HG03565 (cell line): Measurements from ENCODE around the gene EDARADD.
"Not testable (repeated sequence)": the region's sequence is repeated elsewhere in the genome, so short reads cannot be mapped to it uniquely, and the experiment has no call there.

Source experiments
- ATAC-seq: cut with Tn5 transposase; IDR thresholded peaks from one replicate; pipeline ENCODE4 v1.9.1; 2021; ENCODE audit warnings: mild to moderate bottlenecking, moderate library complexity; ENCODE audit not compliant: unreplicated experiment

EDARADD gene

DNA sequence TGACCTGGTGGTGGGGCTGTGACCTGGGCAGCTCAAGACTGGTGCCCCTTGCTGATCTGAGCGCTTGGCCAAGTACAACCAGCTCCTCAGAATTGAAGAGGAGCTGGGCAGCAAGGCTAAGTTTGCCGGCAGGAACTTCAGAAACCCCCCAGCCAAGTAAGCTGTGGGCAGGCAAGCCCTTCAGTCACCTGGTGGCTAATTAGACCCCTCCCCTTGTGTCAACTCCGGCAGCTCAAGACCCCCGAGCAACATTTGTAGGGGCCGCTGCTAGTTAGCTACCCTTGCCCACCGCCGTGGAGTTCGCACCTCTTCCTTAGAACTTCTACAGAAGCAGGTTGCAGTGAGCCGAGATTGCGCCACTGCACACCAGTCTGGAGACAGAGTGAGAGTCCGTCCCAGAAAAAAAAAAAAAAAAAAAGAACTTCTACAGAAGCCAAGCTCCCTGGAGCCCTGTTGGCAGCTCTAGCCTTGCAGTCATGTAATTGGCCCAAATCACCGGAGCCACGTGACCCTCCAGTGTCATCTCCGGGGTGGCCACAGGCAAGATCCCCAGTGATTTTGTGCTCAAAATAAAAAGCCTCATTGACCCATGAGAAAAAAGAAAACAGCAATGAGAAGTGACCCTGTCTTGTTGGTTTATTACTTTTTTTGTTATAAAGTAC, 90.4 kb downstream of the EDARADD start:
- no peak for ATAC-seq

DNA sequence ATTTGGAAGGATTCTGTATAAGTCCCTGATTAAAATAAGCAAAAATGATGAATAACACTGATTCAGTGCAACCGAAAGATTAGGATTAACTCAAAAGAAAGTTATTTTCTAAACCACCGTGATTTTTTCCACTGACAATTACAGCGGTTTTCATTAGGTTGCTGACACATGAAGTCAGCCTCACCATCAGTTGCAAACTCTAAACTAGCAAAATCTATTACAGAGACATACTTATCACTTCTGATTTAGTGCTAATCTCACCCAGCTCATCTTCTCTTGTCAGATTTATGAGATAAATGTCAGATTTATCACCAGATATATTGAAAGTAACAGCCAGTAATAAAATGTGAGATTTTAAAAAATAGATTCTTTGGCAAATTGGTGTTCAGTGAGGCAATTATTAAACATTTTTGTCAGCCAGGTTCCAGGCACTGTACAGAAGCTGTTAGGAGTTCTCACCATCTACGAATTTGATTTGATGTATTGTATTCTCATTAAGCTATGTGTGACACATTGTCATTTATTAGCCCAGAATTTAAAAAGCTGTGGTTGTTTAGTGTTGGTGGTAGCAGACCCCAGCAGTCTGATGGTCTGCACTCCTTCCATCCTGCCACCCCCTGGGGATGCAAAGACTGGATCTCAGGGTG, 92.4 kb downstream of the EDARADD start:
- no peak for ATAC-seq

DNA sequence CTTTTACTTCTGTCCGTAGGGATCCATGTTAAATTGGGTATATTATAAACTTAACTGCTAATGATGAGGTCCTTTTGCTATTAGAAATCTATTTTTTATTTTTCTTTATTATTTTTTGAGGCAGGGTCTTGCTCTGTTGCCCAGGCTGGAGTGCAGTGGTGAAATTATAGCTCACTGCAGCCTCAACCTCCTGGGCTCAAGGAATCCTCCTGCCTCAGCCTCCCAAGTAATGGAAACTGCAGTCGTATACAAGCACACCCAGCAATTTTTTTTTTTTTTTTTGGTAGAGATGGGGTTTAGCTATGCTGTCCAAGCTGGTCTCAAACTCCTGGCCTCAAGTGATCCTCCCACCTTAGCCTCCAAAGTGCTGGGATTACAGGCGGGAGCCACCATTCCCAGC, 95.1 kb downstream of the EDARADD start:
- ATAC-seq, result not testable (repeated sequence)

DNA sequence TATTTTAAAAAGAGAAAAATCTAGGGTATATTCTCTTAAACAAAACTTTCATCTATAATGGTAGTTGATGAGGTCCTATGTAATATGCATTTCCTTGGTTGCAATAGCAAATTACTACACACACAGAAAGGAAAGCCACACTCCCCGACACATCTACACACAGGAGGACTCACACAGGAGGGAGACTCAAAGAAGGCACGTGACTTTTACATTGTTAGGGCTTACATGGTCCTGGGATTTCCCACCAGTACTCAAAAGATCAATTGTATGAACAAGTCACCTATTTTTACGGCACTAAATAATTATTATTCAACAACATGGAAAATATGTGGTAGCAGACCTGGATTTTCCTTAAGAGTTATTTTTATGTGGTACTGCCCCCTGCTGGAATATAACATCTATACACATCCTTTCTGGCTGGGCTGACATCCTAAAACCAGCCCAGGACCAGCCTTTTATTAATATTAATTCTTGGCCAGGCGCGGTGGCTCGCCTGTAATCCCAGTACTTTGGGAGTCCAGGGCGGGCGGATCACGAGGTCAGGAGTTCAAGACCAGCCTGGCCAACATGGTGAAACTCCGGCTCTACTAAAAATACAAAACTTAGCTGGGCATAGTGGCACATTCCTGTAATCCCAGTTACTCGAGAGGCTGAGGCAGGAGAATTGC, 95.8 kb downstream of the EDARADD start:
- ATAC-seq, result no peak

DNA sequence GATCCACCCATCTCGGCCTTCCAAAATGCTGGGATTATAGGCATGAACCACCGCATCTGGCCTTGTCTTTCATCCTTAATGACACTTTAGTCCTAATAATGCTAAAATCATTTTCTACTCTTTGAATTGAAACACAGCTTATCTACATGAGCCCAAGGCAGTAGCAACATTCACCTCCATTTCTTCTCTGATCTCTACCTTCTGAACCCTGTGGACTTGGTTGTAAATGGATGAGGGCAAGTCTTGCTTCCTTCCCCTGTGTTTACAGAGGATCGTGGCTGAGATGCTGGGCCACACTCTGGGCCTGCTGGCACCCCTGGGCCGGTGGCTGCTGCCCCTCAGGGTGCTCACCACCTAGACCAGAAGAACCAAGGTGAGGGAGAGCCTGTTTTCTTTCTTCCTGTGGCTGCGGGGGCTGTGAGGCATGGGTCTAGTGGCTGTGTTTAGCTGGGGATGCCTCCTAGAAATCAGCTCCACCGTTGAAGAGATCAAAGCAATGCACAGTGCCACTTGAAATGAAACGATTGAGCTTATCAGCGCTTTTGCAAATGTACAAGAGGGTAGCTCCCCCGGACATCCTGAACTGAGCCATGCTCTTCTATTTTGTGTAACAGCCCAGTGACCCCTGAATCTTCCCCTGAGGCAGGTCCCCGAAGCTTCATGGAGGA, 97.5 kb downstream of the EDARADD start:
- no peak for ATAC-seq

DNA sequence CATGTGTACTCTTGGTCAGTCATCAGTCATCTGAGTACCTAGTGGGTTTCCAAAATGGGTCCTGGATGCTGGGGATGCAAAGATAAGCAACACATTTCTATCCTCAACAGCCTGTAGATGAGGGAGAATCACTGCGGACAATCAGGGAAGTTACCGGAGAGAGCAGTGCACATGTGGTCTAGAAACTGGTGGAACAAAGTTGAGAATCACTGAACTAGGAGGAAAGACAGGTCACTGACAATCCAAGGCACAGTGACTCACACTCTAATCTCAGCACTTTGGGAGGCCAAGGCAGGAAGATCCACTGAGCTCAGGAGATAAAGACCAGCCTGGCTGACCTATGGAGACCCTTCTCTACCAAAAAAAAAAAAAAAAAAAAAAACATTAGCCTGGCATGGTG, 98.3 kb downstream of the EDARADD start:
- no peak for ATAC-seq

DNA sequence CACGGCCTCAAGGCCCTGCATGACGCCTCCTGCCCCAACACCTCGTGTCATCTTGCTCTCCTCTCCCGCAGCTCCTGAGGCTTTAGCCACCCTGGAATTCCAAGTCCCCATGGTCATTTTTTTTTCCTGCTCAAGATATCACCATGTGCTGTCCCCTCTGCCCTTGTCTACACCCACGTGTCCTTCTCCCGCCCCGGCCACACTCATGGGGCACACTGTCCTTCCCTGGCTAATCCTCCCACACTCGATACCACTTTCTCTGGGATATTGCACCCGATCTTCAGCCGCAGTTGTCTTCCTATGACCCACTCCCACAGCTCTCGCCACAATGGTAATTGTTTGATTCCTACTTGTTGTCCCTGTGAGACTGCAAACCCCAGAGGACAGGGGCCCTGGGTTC, 100.0 kb downstream of the EDARADD start:
- ATAC-seq, result no peak

DNA sequence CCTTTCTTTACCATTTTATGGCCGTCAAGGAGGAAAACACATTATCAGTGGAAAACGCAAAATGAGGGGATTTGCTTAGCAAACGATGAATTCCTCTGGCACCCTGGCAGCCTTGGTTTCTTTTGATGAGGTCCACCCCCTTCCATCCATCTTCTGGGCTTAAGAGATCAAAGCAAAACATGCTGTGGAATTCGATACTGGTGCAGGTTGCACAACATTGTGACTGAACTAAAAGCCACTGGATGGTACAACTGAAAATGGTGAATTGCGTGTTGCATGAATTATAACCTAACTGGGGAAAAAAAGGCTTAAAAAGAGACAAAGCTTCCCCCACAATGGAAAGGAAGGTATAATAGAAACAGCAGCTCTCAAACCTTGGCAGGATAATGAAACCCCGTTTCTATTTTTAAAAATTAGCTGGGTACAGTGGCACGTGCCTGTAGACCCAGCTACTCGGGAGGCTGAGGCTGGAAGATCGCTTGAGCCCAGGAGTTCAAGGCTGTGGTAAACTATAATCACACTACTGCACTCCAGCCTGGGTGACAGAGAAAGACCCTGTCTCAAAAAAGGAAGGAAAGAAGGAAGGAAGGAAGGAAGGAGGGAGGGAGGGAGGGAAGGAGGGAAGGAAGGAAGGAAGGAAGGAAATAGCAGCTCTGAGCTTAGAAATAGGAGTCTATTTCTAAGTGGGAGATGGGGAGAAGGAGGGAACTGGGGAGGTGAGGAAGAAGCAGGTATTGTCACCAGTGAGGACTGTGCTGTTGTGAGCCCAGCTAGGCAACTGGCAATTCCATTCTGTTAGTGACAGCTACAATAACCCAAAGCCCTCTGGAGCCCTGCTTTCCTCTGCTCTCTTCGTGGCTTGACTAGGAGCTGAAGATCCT, 100.7 kb downstream of the EDARADD start:
- no peak for ATAC-seq

DNA sequence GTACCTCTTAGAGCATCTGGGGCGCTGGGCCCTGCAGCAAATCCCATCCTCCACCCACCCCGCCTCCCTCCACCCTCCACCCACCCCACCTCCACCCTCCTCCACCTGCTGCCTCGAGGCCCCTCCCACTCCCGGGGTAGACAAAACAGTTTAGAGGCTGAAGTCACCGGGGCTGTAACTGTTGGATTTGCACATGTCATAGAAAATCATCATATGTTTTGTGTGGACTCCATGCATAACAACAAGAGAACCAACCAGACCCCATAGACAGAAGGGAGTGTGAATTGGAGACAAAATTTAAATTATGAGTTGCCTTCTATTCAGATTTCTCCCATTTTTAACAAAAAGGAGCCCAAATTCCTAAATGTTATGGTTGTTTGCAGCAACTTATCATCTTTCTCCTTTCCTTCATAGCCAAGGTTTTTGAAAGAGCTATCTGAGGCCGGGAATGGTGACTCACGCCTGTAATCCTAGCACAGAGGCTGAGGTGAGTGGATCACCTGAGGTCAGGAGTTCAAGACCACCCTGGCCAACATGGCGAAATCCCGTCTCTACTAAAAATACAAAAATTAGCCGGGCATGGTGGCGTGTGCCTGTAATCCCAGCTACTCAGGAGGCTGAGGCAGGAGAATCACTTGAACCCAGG, 101.5 kb downstream of the EDARADD start:
- ATAC-seq, result no peak

DNA sequence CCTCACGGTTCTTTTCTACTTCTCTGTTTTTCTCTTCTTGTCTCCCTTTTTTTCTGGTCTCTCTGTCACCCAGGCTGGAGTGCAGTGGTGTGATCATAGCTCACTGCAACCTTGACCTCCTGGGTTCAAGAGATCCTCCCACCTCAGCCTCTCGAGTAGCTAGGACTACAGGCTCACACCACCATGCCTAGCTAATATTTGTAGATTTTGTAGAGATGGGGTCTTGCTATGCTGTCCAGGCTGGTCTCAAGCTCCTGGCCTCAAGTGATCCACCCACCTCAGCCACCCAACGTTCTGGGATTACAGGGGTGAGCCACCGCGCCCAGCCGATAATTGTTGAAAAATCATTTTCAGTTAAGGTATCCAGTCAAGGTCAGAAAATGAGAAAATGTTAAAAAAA, 103.8 kb downstream of the EDARADD start:
- no peak for ATAC-seq

DNA sequence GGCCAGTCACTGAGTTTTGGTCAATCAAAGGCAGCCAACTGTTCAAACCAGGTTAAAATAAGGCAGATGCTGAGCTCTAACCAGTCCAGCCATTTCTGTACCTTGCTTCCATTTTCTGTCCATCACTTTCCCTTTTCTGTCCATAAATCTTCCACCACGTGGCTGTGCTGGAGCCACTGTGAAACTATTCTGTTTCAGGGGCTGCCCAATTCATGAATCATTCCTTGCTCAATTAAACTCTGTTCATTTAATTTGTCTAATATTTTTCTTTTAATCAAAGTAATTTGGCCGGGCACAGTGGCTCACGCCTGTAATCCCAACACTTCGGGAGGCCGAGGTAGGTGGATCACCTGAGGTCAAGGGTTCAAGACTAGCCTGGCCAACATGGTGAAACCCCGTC, 107.0 kb downstream of the EDARADD start:
- ATAC-seq, result no peak

DNA sequence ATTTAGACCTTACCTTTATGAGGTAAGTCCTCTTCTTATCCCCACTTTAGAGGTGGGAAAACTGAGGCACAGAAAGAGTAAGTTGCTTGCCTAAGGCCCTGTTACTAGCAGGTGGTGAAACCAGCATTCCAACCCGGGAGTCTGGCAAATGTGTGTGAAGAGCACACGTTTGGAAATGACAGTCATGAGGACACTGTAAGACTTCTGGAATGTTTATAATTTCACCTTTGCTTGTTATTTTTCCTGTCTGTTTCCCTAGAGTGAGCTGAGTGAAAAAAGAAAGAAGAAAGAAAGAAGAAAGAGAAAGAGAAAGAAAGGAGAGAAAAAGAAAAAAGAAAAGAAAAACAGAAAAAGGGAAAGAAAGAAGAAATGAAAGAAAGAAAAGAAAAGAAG, 108.5 kb downstream of the EDARADD start:
- no peak for ATAC-seq

DNA sequence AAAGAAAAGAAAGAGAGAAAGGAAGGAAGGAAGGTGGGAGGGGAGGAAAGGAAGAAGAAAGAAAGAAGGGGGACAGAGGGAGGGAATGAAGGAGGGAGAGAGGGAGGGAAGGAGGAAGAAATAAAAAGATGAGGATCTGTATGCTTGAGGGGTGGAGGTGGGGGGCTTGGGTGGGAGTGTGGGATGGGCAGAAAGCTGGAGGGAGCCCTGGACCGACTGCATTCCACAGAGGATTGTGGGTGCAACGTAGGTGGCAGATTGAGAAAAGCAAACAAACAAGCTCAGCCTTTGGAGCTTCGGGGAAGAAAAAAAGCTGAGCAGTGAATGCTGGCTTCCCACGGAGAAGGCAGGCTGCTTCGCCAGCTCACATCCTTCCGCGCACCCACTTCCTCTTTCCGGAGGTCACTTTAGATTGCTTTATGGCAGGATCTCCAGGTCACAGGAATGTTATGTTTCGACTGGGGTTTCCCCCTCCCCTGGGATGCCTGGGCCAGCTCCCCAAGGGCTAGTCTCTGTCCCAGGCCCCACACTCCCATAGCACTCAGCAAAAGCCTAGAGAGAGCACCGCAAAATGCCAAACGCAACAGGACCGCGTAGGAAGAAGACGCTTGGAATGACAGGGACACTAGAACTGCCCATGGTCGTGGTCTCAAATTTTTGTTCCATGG, 109.0 kb downstream of the EDARADD start:
- ATAC-seq, result no peak

DNA sequence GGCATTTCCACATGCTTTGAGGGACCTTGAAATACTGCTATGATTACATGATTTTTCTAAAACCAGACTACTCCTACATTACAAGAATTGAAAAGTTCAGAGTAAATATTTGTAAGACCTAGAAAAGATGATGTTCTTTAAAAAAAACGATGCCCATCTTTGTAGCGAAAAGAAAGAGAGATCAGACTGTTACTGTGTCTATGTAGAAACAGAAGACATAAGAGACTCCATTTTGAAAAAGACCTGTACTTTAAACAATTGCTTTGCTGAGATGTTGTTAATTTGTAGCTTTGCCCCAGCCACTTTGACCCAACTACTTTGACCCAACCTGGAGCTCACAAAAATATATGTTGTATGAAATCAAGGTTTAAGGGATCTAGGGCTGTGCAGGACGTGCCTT, 110.3 kb downstream of the EDARADD start:
- ATAC-seq, result not testable (repeated sequence)

DNA sequence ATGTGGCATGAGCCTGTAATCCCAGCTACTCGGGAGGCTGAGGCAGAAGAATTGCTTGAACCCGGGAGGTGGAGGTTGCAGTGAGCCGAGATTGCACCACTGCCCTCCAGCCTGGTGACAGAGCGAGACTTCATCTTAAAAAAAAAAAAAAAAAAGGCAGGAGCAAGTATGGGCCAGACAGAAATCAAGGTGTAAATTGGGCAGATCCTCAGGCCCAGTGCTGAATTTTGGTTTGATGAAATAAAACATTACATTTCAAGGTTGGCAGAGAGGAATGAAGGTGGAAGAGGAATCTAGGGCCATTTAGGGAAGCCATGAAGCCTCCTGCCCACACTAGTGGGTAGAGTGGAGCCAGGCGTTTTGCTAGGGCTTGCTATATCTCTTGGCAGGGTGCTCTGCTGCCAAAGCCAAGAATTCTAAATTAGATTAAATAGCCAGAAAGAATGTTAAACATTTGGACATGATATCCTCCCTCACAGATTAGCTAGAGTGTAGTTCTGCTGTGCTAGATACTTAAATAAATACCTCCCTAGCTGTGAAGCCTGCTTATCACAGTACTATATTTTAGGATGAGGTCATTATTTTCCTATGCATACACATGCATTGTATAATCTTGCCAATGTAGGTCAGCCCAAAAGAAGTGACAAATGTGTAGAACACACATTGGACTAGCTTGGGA, 113.1 kb downstream of the EDARADD start:
- no peak for ATAC-seq

DNA sequence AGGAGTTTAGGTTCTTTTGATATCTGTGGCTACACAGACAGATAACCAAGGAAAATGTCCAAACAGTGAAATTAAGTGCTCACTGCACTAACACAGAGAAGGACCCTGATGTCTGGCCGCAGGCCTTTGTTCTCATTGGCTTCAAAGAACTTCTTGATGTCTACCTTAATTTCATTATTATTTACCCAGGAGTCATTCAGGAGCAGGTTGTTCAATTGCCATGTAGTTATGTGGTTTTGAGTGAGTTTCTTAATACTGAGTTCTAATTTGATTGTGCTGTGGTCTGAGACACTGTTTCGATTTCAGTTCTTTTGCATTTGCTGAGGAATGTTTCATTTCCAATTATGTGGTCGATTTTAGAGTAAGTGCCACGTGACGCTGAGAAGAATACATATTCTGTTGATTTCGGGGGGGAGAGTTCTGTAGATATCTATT, 114.5 kb downstream of the EDARADD start:
- ATAC-seq, result no peak

DNA sequence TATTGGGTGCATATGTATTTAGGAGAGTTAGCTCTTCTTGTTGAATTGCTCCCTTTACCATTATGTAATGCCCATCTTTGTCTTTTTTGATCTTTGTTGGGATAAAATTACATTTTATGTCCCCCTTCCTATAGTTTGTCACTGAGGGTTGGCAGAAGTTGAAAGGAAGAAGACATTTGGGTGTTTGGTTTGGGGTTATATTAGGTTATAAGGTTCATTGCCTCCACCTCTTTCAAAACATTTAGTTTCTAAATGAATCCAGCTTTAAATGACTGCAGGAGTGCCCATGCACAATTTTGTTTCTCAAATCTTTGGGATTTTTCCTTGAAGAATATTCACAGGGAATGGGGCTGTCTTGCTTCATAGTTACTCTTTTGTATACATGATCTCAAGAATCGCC, 115.1 kb downstream of the EDARADD start:
- no peak for ATAC-seq

DNA sequence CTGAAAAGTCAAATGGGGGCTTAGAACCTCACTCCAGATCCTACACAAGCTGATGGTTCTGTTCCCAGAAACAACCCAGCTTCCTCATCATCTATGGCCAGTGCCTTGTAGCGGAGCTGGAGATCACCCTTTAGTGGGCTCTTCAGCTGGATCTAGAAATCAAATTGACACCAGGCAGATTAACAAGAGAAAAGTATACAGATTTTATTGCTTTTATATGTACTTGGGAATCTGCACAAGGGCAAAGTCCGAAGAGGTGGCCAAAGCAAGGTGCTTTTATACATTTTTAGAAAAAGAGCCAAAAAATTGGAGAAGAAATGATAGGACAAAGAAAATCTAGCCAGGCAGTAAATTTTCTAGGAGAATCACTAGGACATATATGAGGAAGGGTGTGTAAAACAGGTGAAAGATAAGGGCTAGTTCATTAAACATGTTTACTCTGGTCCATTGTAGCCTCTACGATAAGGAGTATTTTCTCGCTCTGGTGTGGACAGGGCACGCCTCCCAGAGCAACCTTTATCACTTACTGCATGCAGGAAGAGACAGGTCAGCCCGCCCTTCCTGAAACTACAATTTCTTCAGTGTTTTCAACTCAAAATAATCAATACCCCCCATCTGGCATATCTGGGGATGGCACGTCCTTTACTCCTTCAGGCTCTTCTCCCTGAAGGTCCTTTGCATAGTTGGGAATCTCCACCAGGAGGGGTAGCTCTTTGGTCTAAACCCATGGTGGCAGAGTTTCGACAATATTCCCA, 115.7 kb downstream of the EDARADD start:
- ATAC-seq, result no peak
